OCI-M1 (cell line): Measurements from ENCODE around the gene NTRK2.
A peak's percentile ranks its signal among the peaks of the same experiment; 100 is the strongest.

Source experiments
- DNase-seq: peaks from one replicate; lab custom pipeline; 2025; lab: John Stamatoyannopoulos, UW

The NTRK2 gene

GRCh38 chr9:84681516-84682285, 12.2 kb downstream of the NTRK2 start:
- no peak for DNase-seq

GRCh38 chr9:84686068-84686467, 16.5 kb downstream of the NTRK2 start:
- DNase-seq = no peak

- DNase-seq = no peak
These were observed 19.4 kb downstream of the NTRK2 start for GRCh38 chr9:84688956-84689355.

- DNase-seq = no peak
These were observed 22.1 kb downstream of the NTRK2 start for GRCh38 chr9:84691634-84692033.

DNA sequence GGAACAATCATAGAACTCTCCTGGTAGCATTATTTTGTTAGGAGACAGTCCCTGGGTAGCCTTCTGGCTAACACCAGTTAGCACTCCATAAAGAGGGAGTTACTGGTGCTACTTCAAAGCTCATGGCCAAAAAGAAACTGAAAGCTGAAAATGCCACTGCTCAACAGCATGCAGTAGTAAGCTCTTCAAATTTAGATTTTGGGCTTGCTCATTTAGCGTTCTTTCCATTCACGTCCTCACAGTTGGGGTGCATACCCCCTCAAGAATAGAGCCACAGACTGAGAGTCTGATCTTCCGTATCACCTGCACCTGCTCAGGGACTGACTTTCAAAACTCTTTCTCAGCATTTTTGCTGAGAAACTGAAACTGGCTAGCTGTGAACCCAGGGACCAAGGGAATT, 24.7 kb downstream of the NTRK2 start:
- no peak for DNase-seq

DNA sequence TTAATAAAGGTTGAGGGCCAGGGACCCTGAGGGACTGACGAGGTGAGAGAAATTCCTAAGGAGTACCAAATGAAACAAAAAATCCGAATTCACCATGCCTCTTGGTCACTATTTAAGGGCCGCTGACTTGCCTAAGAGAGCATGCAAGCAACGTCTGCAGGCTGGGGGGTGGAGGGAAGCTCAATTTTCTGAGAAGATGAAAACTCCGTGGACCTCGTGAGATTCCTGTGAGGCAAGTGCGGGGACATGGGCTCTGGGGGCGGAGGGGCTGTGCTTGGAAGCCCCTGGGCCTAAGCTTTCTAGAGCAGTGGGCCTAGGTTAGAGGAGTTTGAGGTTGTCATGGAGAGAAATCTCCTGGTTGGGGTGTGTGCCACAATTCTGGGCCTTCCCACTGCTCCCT, 27.5 kb downstream of the NTRK2 start:
- DNase-seq = no peak

DNA sequence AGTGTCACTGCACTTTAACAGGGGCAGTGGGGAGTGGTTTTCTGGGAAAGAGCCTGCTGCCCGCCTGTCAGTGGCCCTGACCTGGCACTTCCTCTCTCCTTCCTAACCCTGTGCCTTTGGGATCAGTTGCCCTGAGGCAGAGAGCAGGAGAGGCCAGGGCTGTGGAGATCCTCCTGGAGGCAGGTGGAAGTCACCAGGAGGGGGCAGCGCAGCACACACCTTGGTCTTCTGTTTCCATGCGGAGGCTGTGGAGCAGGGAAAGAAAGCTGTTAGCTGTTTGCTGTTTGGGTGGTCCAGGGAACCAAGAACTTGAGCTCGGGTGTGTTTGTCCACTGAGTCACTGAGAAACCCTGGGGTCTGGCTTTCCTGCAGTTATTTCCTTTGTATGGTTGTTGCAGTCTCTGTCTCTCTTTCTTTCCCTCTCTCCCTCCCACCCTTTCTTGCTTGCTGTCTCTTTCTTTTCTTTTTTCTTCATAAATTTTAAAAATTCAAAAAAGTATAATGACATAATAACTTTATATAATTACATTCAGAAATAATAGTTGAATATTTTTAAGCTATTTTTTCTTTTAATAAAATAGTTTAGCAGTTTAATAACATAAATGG, 28.1 kb downstream of the NTRK2 start:
- DNase-seq = peak; percentile 39

DNA sequence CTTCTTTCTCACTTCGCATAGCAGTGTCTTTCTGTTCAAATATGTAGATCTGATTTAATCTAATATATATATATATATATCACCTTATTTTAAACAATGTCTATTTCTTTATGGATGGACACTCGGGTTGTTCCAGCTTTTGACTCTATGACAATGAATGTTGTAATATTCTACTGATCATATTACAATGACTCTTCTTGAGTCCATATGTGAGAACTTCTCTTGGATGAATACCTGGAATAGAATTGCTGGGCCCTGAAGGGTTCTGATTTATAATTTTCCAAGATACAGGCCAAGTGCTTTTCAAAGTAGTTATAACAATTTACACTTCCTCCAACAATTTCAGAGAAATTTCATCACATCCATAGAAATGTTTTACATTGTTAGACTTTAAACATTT, 28.8 kb downstream of the NTRK2 start:
- no peak for DNase-seq

GRCh38 chr9:84699984-84700383, 30.5 kb downstream of the NTRK2 start:
- DNase-seq = no peak

DNA sequence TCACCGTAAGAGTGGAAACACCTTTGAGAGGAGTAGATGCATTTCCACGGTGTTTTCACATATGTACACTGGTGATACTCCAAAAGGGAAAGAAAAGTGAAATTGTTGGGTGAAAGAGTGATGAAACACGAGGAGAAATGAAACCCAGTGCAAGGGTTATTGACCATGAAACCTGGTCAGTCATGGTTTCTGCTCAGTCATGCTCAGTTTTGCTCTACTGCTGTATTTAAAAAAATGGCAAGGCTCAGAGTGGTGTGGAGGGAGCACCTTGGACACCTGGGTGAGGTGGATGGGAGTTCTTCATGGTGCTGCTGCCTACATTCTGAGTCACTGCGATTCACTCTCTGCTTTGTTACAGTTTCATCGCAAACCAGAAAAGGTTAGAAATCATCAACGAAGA, 32.3 kb downstream of the NTRK2 start:
- no peak for DNase-seq

DNA sequence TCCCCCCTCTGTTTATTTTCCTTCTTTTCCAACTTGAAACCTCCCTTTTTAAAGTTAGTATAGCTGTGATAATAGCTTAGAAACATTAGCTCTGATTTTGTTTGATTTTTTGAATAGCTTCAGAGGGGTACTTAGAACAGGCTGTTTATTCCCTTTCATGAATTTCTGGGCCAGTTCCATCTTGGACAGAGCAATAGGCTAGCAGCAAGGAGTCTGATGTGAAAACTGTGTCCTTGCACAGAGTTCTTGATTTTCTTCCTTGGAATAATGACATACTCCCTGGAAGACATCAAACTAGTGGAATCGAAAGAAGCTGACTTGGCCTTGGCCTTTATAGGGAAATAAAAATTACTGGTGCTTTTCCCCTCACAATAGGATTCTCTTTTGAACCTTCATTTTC, 32.9 kb downstream of the NTRK2 start:
- no peak for DNase-seq

GRCh38 chr9:84703793-84704192, 34.3 kb downstream of the NTRK2 start:
- no peak for DNase-seq

DNA sequence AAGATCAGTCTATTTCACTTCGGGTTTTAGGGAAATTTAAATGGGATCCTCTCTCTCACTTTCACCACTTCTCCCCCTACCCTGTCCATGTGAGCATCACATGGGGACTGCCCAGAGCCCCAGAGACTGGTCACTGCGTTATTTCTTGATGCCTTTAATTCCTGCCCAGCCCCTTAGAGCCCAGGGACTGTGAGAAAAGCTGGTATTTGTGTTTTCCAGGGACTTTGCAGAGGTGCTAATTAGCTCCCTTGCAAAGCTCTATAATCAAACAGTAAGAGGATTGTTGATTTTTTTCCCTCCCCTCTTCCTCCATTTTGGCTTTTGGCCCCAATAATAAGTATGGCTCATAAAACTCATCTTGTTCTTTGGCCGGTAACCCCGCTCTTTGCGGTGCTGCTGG, 35.6 kb downstream of the NTRK2 start:
- no peak for DNase-seq

DNA sequence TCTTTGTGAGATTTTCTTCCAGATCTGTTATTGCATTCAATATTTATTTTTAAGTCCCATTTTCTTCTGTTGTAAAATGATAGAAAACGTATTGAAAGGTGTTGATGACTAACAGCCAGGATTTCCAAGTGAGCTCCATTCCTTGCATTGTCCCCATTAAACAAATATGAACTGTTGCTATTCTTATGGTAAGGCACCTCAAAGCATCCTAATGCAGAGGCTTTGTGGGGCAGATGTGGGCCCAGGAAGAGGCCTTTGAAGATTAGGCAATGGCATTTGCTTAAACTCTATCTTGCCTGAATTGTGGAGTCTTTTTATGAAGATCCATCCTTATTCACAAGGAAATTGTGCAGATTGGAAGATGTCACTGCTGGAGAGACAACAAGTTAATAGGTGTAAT, 38.9 kb downstream of the NTRK2 start:
- no peak for DNase-seq

GRCh38 chr9:84709056-84709455, 39.5 kb downstream of the NTRK2 start:
- DNase-seq = no peak

DNA sequence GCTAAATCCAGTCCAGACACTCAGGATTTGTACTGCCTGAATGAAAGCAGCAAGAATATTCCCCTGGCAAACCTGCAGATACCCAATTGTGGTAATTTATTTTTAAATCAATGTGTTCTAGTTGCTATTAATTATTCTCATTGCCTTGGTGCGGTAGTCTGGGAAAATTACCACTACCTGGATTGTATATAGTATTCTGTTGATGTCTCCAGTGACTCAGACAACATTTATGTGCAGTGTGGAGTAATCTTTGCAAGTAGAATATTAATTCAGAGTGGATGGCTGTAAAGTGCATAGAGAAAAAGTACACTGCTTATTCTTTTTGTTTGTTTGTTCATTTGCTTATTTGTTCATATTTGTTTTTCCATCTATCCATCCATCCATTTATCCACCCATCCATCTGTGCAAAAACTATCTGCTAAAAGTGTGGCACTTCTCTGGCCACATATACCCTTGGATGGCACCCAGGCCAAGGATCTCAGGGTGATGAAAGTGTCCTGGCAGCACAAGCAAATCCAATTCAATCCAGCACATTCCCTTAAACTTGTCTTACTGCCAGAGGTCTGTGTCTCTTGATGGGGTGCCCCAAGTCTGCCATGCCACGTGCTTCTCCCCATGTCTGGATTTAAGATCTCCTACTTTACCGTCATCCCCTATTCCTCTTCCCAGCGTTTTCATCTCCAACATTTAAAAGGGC, 41.3 kb downstream of the NTRK2 start:
- no peak for DNase-seq

DNA sequence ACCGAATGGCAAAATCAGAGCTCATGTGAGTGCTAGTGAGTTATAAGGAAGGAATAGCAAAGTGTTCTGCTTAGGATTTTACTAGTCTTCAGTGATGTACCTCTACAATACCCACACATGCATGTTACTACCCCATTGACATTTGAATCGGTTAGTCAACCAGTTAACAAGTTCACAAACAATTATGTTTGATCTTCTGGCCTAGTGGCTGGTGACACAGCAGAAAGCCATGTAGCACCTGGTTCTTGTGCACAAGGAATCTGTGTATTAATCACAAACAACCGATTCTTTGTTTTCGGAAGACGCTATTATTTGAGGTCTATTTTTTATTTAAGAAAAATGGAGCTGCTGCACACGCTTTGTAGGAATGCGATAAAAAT, 41.9 kb downstream of the NTRK2 start:
- DNase-seq = no peak

GRCh38 chr9:84711936-84712335, 42.4 kb downstream of the NTRK2 start:
- DNase-seq = peak; percentile 32

- no peak for DNase-seq
These were observed 46.7 kb downstream of the NTRK2 start for GRCh38 chr9:84716217-84716616.

DNA sequence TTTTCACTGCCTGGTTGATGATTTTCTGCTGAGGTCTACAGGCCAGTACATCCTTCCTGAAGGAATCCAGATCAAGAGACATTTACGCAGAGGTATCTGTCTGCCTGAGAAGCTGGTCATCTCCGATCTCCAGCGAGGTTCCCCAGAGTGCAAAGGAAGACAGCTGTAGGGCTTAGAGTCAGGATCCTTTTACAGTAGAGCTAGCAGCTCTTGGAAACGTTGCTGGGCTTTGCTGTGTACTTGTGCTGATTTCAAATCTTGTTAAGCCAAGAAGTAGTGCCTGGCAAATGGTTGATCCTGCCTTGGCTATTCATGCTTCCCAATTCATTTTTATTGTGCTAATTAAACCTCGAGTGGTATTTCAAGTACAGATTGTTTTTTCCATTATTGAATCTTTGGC, 48.9 kb downstream of the NTRK2 start:
- no peak for DNase-seq

DNA sequence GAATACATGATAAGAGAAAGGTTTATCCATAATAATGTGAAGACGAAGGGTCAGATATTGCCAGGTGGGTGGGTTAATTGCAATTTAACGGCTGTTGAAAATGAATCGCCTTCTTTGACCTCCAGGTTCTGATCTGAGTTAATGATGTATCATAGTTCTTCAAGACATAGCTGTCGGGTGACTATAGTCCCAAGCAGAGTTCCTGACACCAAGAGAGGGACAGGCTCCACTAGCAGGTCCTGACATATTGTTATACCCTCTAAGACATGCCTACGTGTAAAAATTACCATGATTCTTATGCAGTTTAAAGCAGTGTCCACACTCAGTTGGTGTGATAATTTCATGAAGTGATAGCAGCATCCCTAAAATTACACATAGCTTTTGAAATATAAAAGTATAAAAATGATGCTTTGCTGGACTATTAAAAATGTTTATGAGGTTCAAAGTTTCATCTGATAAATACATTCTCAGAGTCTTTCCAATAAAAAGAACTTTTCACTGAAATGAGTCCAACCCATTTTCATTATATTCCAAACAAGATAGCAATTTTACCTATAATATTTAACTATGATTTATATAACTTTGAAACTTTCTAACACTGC, 53.0 kb downstream of the NTRK2 start:
- no peak for DNase-seq

- no peak for DNase-seq
These were observed 53.9 kb downstream of the NTRK2 start for GRCh38 chr9:84723426-84723825.

- no peak for DNase-seq
These were observed 62.2 kb downstream of the NTRK2 start for GRCh38 chr9:84731696-84732095.
